ENCODE data around the gene TNRC6C.
A peak's percentile ranks its signal among the peaks of the same experiment; 100 is the strongest.

The TNRC6C gene

GRCh38 chr17:78144736-78145641, 186.5 kb downstream of the TNRC6C start:
- peak overlapping the region; percentile 69 for H3K27ac ChIP-seq
- peak; percentile 33; the same call in 1 of the 2 replicates for TF ChIP-seq ZFX (IDR thresholded peaks at IDR 0.05)
- TF ChIP-seq, protein P1, sequence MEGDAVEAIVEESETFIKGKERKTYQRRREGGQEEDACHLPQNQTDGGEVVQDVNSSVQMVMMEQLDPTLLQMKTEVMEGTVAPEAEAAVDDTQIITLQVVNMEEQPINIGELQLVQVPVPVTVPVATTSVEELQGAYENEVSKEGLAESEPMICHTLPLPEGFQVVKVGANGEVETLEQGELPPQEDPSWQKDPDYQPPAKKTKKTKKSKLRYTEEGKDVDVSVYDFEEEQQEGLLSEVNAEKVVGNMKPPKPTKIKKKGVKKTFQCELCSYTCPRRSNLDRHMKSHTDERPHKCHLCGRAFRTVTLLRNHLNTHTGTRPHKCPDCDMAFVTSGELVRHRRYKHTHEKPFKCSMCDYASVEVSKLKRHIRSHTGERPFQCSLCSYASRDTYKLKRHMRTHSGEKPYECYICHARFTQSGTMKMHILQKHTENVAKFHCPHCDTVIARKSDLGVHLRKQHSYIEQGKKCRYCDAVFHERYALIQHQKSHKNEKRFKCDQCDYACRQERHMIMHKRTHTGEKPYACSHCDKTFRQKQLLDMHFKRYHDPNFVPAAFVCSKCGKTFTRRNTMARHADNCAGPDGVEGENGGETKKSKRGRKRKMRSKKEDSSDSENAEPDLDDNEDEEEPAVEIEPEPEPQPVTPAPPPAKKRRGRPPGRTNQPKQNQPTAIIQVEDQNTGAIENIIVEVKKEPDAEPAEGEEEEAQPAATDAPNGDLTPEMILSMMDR (conservative IDR thresholded peaks at IDR 0.05) = no peak

GRCh38 chr17:78146471-78146869, 188.0 kb downstream of the TNRC6C start:
- H3K27ac ChIP-seq = no peak overlapping the region
- TF ChIP-seq ZFX (IDR thresholded peaks at IDR 0.05) = no peak
- TF ChIP-seq, protein P1 (conservative IDR thresholded peaks at IDR 0.05) = no peak

DNA sequence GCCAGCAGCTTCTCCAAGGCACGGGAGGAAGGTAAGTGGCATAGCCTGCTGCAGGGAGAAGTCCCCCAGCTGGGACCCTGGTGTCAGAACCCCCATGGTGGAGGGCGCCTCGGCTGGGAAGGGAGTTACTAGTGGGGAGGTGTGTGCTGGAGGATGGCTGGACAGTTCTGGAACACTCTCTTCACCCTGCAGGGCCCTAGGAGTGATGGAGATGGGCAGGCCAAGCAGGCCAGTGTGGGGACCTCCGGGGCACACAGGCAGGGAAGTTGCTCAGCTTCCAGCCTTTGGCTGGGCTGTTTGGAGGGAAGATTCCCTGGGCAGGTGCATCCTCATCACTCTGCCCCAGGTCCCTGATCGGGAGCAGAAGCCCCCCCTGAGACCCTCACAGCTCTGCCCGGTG, 188.4 kb downstream of the TNRC6C start:
- H3K27ac ChIP-seq = no peak overlapping the region
- no peak for TF ChIP-seq ZFX (IDR thresholded peaks at IDR 0.05)
- TF ChIP-seq, protein P1 (conservative IDR thresholded peaks at IDR 0.05) = no peak

GRCh38 chr17:78147315-78147998, 189.0 kb downstream of the TNRC6C start:
- TF ChIP-seq, protein P1 (conservative IDR thresholded peaks at IDR 0.05) = no peak
- TF ChIP-seq ZFX (IDR thresholded peaks at IDR 0.05) = no peak
- no peak overlapping the region for H3K27ac ChIP-seq

GRCh38 chr17:78148286-78149016, 189.9 kb downstream of the TNRC6C start:
- TF ChIP-seq, protein P1 (conservative IDR thresholded peaks at IDR 0.05) = no peak
- TF ChIP-seq ZFX (IDR thresholded peaks at IDR 0.05) = no peak
- H3K27ac ChIP-seq = no peak overlapping the region

DNA sequence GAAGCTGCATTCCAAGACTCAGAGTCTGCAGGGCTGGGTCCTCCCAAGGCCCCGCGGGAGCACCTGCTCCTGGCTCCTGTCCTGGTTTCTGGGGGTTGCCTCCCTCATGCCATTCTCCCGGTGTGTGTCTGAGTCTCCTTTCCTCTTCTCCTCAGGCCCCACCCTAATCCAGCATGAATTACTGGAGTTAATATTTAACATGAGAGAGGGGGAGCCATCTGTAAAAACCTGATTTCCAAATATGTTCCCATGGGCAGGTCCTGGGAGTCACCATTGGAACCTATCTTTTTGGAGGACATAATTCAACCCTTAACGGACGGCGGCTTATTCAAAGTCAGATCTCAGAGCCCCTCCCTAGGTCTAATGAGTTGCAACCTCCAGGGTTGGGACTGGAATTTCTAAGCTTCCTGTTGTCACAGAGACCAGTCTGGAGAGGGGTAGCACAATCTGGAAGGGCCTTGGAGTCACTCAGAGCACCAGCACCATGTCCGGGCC, 193.1 kb downstream of the TNRC6C start:
- no peak overlapping the region for H3K27ac ChIP-seq
- no peak for TF ChIP-seq ZFX (IDR thresholded peaks at IDR 0.05)
- TF ChIP-seq, protein P1 (conservative IDR thresholded peaks at IDR 0.05) = no peak
